ENCODE results near the gene GPR17. TPM values are rescaled to one million over a fixed set of nuclear protein-coding genes. Genes with fewer than 3 reads are reported as not detected.

GPR17 gene
- total and polyA plus RNA-seq, 9 of the 15 experiments (the other 6 are each of a cell fraction or from before 2014, with no cell fraction given), result not detected

GRCh38 chr2:127672341-127673224, 26.6 kb downstream of the GPR17 start:
- H3K4me2 ChIP-seq (ENCODE audit: insufficient read depth, low read length), result no peak overlapping the region
- in situ Hi-C loops (cut with MboI) (no loop called here), intact Hi-C loops (cut with micrococcal nuclease) (no loop called here)
- FAIRE-seq (no peak), ATAC-seq (peak; percentile 26; the same call in 2 of the 3 replicates), DNase-seq (ENCODE audit: extremely low read depth in 1 of 4, low spot score in 3 of 4) (no peak)
- no peaks in the 10 kb centered on the region for H3K9me3 ChIP-seq (replicated peaks; ENCODE audit: control insufficient read depth, insufficient read depth, low read depth, low read length)
- WGBS (ENCODE audit: insufficient coverage, low coverage, missing lambda C conversion rate), result 1% methylated on average over 18 of the region's 20 CpGs
- H3K4me1 ChIP-seq (replicated peaks in 1 of 2; ENCODE audit: control insufficient read depth in 2 of 2, insufficient read depth in 2 of 2, low read length in 2 of 2), result peaks cover 0 to 17% of the 10 kb centered on the region in 2 experiments; a peak in 2 of 5 replicates
- no peak overlapping the region; a peak in 1 of 4 replicates for H3K9ac ChIP-seq (ENCODE audit: insufficient read depth in 1 of 2, low read depth in 2 of 2, low read length in 2 of 2)
- no peak overlapping the region for H3K4me3 ChIP-seq
- ChIA-PET CTCF (ENCODE audit: low intra/inter-chr PET ratio) (no interaction called here), POLR2A (no interaction called here)
- no peaks in the 10 kb centered on the region for H3K79me2 ChIP-seq (ENCODE audit: control insufficient read depth, insufficient read depth, low read length)
- no TSS peak for BruUV-seq (replicated peaks)
- no peak overlapping the region for H2AFZ ChIP-seq (ENCODE audit: low read depth, low read length)
- H4K20me1 ChIP-seq (replicated peaks; ENCODE audit: control insufficient read depth, insufficient read depth, low read length), result 0 out of 2 replicates have a peak, but pooled peaks cover 7% of the 10 kb centered on the region
- no peaks in the 10 kb centered on the region for H3K36me3 ChIP-seq (ENCODE audit: control insufficient read depth, insufficient read depth, low read length)
- H3K27ac ChIP-seq (ENCODE audit: extremely low read depth, low read depth, low read length), result no peak overlapping the region
- peaks cover 3% of the 10 kb centered on the region for H3K9me1 ChIP-seq (ENCODE audit: control insufficient read depth, insufficient read depth, low read length)
- TF ChIP-seq ZNF75A (CRISPR knock-in tag; IDR thresholded peaks at IDR 0.05) (no peak), CGGBP1 (CRISPR knock-in tag; IDR thresholded peaks at IDR 0.05) (no peak), STAT6 (CRISPR knock-in tag; IDR thresholded peaks at IDR 0.05) (no peak), NKRF (IDR thresholded peaks at IDR 0.05; ENCODE audit: borderline replicate concordance) (no peak), TSHZ1 (CRISPR knock-in tag; IDR thresholded peaks at IDR 0.05) (no peak)
- peaks cover 57 to 66% of the 10 kb centered on the region in 2 experiments for H3K27me3 ChIP-seq (ENCODE audit: control insufficient read depth in 2 of 2, insufficient read depth in 2 of 2, low read length in 2 of 2)

Data from K562 (cell line).